Amniotic stem cell (primary cell): ENCODE data around the gene CAMKV.
A peak's percentile ranks its signal among the peaks of the same experiment; 100 is the strongest.
"Not testable (repeated sequence)": the region's sequence is repeated elsewhere in the genome, so short reads cannot be mapped to it uniquely, and the experiment has no call there.

Source experiments
- DNase-seq: peaks from one replicate; lab custom pipeline; 2025; lab: John Stamatoyannopoulos, UW

Gene CAMKV

GRCh38 chr3:49845694-49846093 is 24.0 kb downstream of the CAMKV start:
- no peak for DNase-seq

- no peak for DNase-seq
These were observed 25.1 kb downstream of the CAMKV start for GRCh38 chr3:49844464-49845183.

GRCh38 chr3:49842843-49843517 is 26.7 kb downstream of the CAMKV start:
- no peak for DNase-seq

GRCh38 chr3:49841806-49842205 is 27.9 kb downstream of the CAMKV start:
- no peak for DNase-seq

- no peak for DNase-seq
These were observed 28.5 kb downstream of the CAMKV start for GRCh38 chr3:49841126-49841696.

- DNase-seq = no peak
These were observed 29.3 kb downstream of the CAMKV start for GRCh38 chr3:49840388-49840787.

- DNase-seq = peak; percentile 63
These were observed 30.4 kb downstream of the CAMKV start for GRCh38 chr3:49839193-49839809.

- DNase-seq = no peak
These were observed 38.4 kb downstream of the CAMKV start for GRCh38 chr3:49831341-49831740.

- DNase-seq = no peak
These were observed 43.7 kb downstream of the CAMKV start for GRCh38 chr3:49826016-49826415.

GRCh38 chr3:49823131-49823530 is 46.6 kb downstream of the CAMKV start:
- not testable (repeated sequence) for DNase-seq

GRCh38 chr3:49813497-49814174 is 56.1 kb downstream of the CAMKV start, which contains the start of gene UBA7:
Gene UBA7, minus strand, starts transcription at chr3:49813953. Its CDS starts 166 bp downstream, at chr3:49813787.
- peak; percentile 19 for DNase-seq

- no peak for DNase-seq
These were observed 56.7 kb downstream of the CAMKV start for GRCh38 chr3:49812916-49813496.
